H1 (cell line): Measurements from ENCODE around the gene ITSN1. TPM values are rescaled to one million over a fixed set of nuclear protein-coding genes. Genes with fewer than 3 reads are reported as not detected.

Experiments
- CTCF ChIA-PET: fragments of 300-600 bp; sonication (Branson Sonifier 250); formaldehyde crosslinking; loops from one replicate; lab custom pipeline; 2021; ENCODE audit not compliant: partially characterized antibody; lab: Charles Lee
- POLR2A ChIA-PET: fragments of 300-600 bp; sonication (Branson Sonifier 250); formaldehyde crosslinking; loops from one replicate; lab custom pipeline; 2021; ENCODE audit warnings: inconsistent platforms; ENCODE audit not compliant: partially characterized antibody; lab: Charles Lee
- DNase-seq, 2 experiments: peaks; one replicate each; pipeline versions ENCODE4 v3.0.0 to v3.0.0-alpha.2; 2010 to 2022; ENCODE audit warnings: low spot score in 2 of 2, low read depth in 1 of 2, mixed read lengths in 1 of 2
- FAIRE-seq: peaks from 2 replicates; lab custom pipeline; 2011; peaks lifted over from hg19 to GRCh38; lab: Jason Lieb, UNC
- H2AFZ ChIP-seq: 2 replicates; pipeline ENCODE4 v1.8.1; 2012; ENCODE audit warnings: low read length, inconsistent platforms
- H2AK5ac ChIP-seq: 2 replicates; pipeline ENCODE4 v1.6.1; 2013; ENCODE audit warnings: low read depth, low read length
- H2BK120ac ChIP-seq: replicated peaks from 2 replicates; pipeline ENCODE3; 2013; ENCODE audit warnings: low read depth, low read length, inconsistent platforms
- H2BK12ac ChIP-seq: 2 replicates; pipeline ENCODE4 v1.6.1; 2013; ENCODE audit warnings: low read depth, low read length
- H2BK15ac ChIP-seq: 2 replicates; pipeline ENCODE4 v1.6.1; 2013; ENCODE audit warnings: low read length
- H2BK20ac ChIP-seq: 2 replicates; pipeline ENCODE4 v1.6.1; 2013; ENCODE audit warnings: low read length
- H2BK5ac ChIP-seq: 2 replicates; pipeline ENCODE4 v1.6.1; 2013; ENCODE audit warnings: low read depth, low read length
- H3K14ac ChIP-seq: 2 replicates; pipeline ENCODE4 v1.6.1; 2013; ENCODE audit warnings: inconsistent platforms; ENCODE audit not compliant: insufficient read length
- H3K18ac ChIP-seq: 2 replicates; pipeline ENCODE4 v1.6.1; 2013; ENCODE audit warnings: low read length; ENCODE audit errors: extremely low read depth
- H3K23ac ChIP-seq: 2 replicates; pipeline ENCODE4 v1.6.1; 2013; ENCODE audit warnings: inconsistent platforms; ENCODE audit not compliant: insufficient read length
- H3K23me2 ChIP-seq: 2 replicates; pipeline ENCODE4 v1.6.1; 2013; ENCODE audit warnings: low read depth, low read length
- H3K27ac ChIP-seq: 2 replicates; pipeline ENCODE4 v1.6.1; 2011; ENCODE audit warnings: low read depth, low read length, inconsistent platforms
- H3K27me3 ChIP-seq, 4 experiments: replicated peaks in 1 of 4; 1 replicate in 1 of 4; 2 replicates in 3 of 4; pipeline versions ENCODE4 v1.6.1 to v1.8.1; 2011 to 2013; ENCODE audit warnings: low read length in 3 of 4, mild to moderate bottlenecking in 3 of 4, inconsistent platforms in 2 of 4, mixed read lengths in 2 of 4, moderate library complexity in 1 of 4; ENCODE audit not compliant: control insufficient read depth in 3 of 4, insufficient read depth in 3 of 4; ENCODE audit errors: extremely low read depth in 1 of 4
- H3K36me3 ChIP-seq, 4 experiments: 2 replicates each; pipeline versions ENCODE4 v1.6.1 to v1.8.1; 2011 to 2013; ENCODE audit warnings: mild to moderate bottlenecking in 4 of 4, low read length in 3 of 4, moderate library complexity in 2 of 4, control low read depth in 1 of 4, inconsistent platforms in 1 of 4; ENCODE audit not compliant: insufficient read depth in 4 of 4, control insufficient read depth in 2 of 4
- H3K4ac ChIP-seq: replicated peaks from 2 replicates; pipeline ENCODE3; 2013; ENCODE audit warnings: low read length, low read depth, mixed read lengths, inconsistent platforms; ENCODE audit not compliant: insufficient read length
- H3K4me1 ChIP-seq, 4 experiments: replicated peaks in 1 of 4; 1 replicate in 1 of 4; 2 replicates in 3 of 4; pipeline versions ENCODE4 v1.6.1 to v1.8.1; 2011 to 2013; ENCODE audit warnings: low read length in 3 of 4, inconsistent platforms in 2 of 4, mixed read lengths in 1 of 4; ENCODE audit not compliant: insufficient read depth in 4 of 4, control insufficient read depth in 3 of 4
- H3K4me2 ChIP-seq, 2 experiments: 2 replicates each; pipeline versions ENCODE4 v1.6.1 to v1.8.1; 2011 to 2013; ENCODE audit warnings: low read depth in 2 of 2, low read length in 2 of 2, control low read depth in 1 of 2, inconsistent platforms in 1 of 2, mild to moderate bottlenecking in 1 of 2; ENCODE audit not compliant: insufficient read depth in 1 of 2
- H3K4me3 ChIP-seq, 4 experiments: fragments of 200-600, 300-600 bp in 1 of 4; sonication (generic), shearing (Covaris generic), sonication (Bioruptor Twin) in 1 of 4; 2 replicates each; pipeline versions ENCODE4 v1.5.1 to v1.8.1; 2011 to 2016; ENCODE audit warnings: low read length in 4 of 4, low read depth in 3 of 4, control low read depth in 2 of 4, inconsistent platforms in 2 of 4, mild to moderate bottlenecking in 2 of 4, mixed read lengths in 1 of 4, moderate library complexity in 1 of 4; ENCODE audit not compliant: insufficient read depth in 2 of 4; ENCODE audit errors: extremely low read depth in 1 of 4
- H3K56ac ChIP-seq: replicated peaks from 2 replicates; pipeline ENCODE3; 2013; ENCODE audit warnings: low read depth, mild to moderate bottlenecking, mixed read lengths, low read length, inconsistent platforms; ENCODE audit not compliant: insufficient read length
- H3K79me1 ChIP-seq: 2 replicates; pipeline ENCODE4 v1.6.1; 2013; ENCODE audit warnings: low read depth, low read length, control low read depth
- H3K79me2 ChIP-seq, 2 experiments: 2 replicates each; pipeline versions ENCODE4 v1.6.1 to v1.8.1; 2012 to 2013; ENCODE audit warnings: low read length in 2 of 2, mild to moderate bottlenecking in 2 of 2, inconsistent platforms in 1 of 2; ENCODE audit not compliant: insufficient read depth in 2 of 2, control insufficient read depth in 1 of 2
- H3K9ac ChIP-seq, 4 experiments: replicated peaks in 1 of 4; 1 replicate in 1 of 4; 2 replicates in 3 of 4; pipeline versions ENCODE4 v1.6.1 to v1.8.1; 2011 to 2013; ENCODE audit warnings: low read depth in 3 of 4, low read length in 3 of 4, control low read depth in 2 of 4, mild to moderate bottlenecking in 2 of 4, moderate library complexity in 2 of 4, inconsistent platforms in 1 of 4; ENCODE audit errors: extremely low read depth in 1 of 4
- H3K9me3 ChIP-seq, 2 experiments: 2 replicates each; pipeline versions ENCODE4 v1.6.1 to v1.8.1; 2012 to 2013; ENCODE audit warnings: mild to moderate bottlenecking in 2 of 2, moderate library complexity in 2 of 2, control low read depth in 1 of 2, inconsistent platforms in 1 of 2, low read depth in 1 of 2, low read length in 1 of 2, mixed read lengths in 1 of 2; ENCODE audit not compliant: insufficient read depth in 2 of 2
- H4K20me1 ChIP-seq, 2 experiments: replicated peaks in 1 of 2; 2 replicates each; pipeline versions ENCODE3 to v1.8.1; 2011 to 2013; ENCODE audit warnings: inconsistent platforms in 2 of 2, low read length in 2 of 2, mild to moderate bottlenecking in 1 of 2; ENCODE audit not compliant: insufficient read depth in 2 of 2, control insufficient read depth in 1 of 2
- H4K5ac ChIP-seq: 2 replicates; pipeline ENCODE4 v1.6.1; 2013; ENCODE audit warnings: low read length, low read depth, mixed read lengths, inconsistent platforms; ENCODE audit not compliant: insufficient read length
- H4K8ac ChIP-seq: 2 replicates; pipeline ENCODE4 v1.8.0; 2013; ENCODE audit warnings: mild to moderate bottlenecking, moderate library complexity, low read length, inconsistent platforms; ENCODE audit not compliant: insufficient read depth; ENCODE audit errors: extremely low read depth
- H4K91ac ChIP-seq: replicated peaks from 2 replicates; pipeline ENCODE3; 2013; ENCODE audit warnings: low read length, mixed read lengths, inconsistent platforms; ENCODE audit not compliant: insufficient read length
- CTCF ChIP-seq, 3 experiments: IDR thresholded peaks; 1 replicate in 2 of 3; 2 replicates in 1 of 3; pipeline versions ENCODE4 v1.5.1 to v1.6.1; 2011; ENCODE audit warnings: low read length in 3 of 3, mild to moderate bottlenecking in 3 of 3, inconsistent platforms in 2 of 3, low read depth in 1 of 3, moderate library complexity in 1 of 3; ENCODE audit not compliant: insufficient read depth in 1 of 3; ENCODE audit errors: control extremely low read depth in 1 of 3
- POLR2AphosphoS5 ChIP-seq: IDR thresholded peaks from 2 replicates; pipeline ENCODE4 v1.6.1; 2011; ENCODE audit warnings: low read depth, low read length
- POU5F1 ChIP-seq: IDR thresholded peaks from 2 replicates; pipeline ENCODE4 v1.6.1; 2011; ENCODE audit warnings: low read depth, mild to moderate bottlenecking, low read length, moderate library complexity
- SIRT6 ChIP-seq: IDR thresholded peaks from one replicate; pipeline ENCODE4 v1.7.1; 2012; ENCODE audit warnings: low read length, inconsistent platforms
- SRF ChIP-seq: IDR thresholded peaks from 2 replicates; pipeline ENCODE4 v1.6.1; 2011; ENCODE audit warnings: mild to moderate bottlenecking, low read depth, low read length, moderate library complexity
- TBP ChIP-seq: IDR thresholded peaks from 2 replicates; pipeline ENCODE4 v1.6.1; 2011; ENCODE audit warnings: low read depth, low read length, improper control_type of control experiment
- WGBS, 2 experiments: shearing (Covaris generic) in 1 of 2; methylation state at CpG; one replicate each; pipeline versions ENCODE4 v1.1.6 to v1.1.7; 2013 to 2015; ENCODE audit warnings: low lambda C conversion rate in 2 of 2, mixed read lengths in 2 of 2, inconsistent platforms in 1 of 2, low coverage in 1 of 2, missing lambda C conversion rate in 1 of 2; ENCODE audit not compliant: insufficient replicate concordance in 2 of 2, insufficient coverage in 1 of 2, insufficient read length in 1 of 2; ENCODE audit errors: extremely low coverage in 1 of 2, missing lambda C conversion rate in 1 of 2; 5-methylcytosine and 5-hydroxymethylcytosine counted together
- polyA plus RNA-seq, 7 experiments: library from polyadenylated mRNA; depleted of rRNA in 3 of 7; stranded (reverse) in 5 of 7; unstranded in 2 of 7; fragments of >200 nt in 5 of 7; fragments of 200-250 nt in 2 of 7; gene quantifications; 1 replicate in 5 of 7; 2 replicates in 1 of 7; 4 replicates in 1 of 7; pipeline versions ENCODE4 v1.2.1 to v1.2.3, GENCODE V29; 2011 to 2013; ENCODE audit warnings: missing spikeins in 2 of 7, mixed read lengths in 2 of 7
- total RNA-seq: library from RNA; stranded (reverse); fragmentation: NEBNext Ultra II Directional; extraction: Animal tissue kit (Norgen Biotek cat#: 25700); gene quantifications from 2 replicates; pipeline ENCODE4 v1.2.1, GENCODE V29; 2021

The ITSN1 gene
- total and polyA plus RNA-seq, 2 of the 8 experiments (the other 6 are each of a cell fraction or from before 2014, with no cell fraction given) = 60.8 to 78.1 TPM

- TF ChIP-seq CTCF (IDR thresholded peaks at IDR 0.05; ENCODE audit: control extremely low read depth in 1 of 3, insufficient read depth in 1 of 3, low read depth in 1 of 3, low read length in 3 of 3) = no peak
- no peak for TF ChIP-seq POLR2AphosphoS5
- no peak for TF ChIP-seq SRF
- no peak for TF ChIP-seq TBP
- no peak for TF ChIP-seq SIRT6
- no peak for TF ChIP-seq POU5F1
- H2BK12ac ChIP-seq = no peak overlapping the region
- no peak overlapping the region for H3K14ac ChIP-seq
- H4K8ac ChIP-seq = no peak overlapping the region
- 87% methylated on average over 2 of the region's 2 CpGs; no CpG with 5 or more reads in 1 of the 2 experiments for WGBS, 2 experiments
- H3K4me1 ChIP-seq = no peaks in the 10 kb centered on the region
- no peak overlapping the region for H2BK5ac ChIP-seq
- H3K18ac ChIP-seq = no peak overlapping the region
- H2AK5ac ChIP-seq = no peak overlapping the region
- H2BK15ac ChIP-seq = no peak overlapping the region
- no peaks in the 10 kb centered on the region for H3K27me3 ChIP-seq
- H3K4ac ChIP-seq = no peak overlapping the region
- no peak for DNase-seq
- H3K36me3 ChIP-seq = peaks cover 2 to 36% (median 18%) of the 10 kb centered on the region in 4 experiments; a peak in 7 of 8 replicates
- no peak overlapping the region for H3K4me2 ChIP-seq
- no peaks in the 10 kb centered on the region for H3K9me3 ChIP-seq
- H3K9ac ChIP-seq = no peak overlapping the region
- peaks cover 0 to 25% of the 10 kb centered on the region in 2 experiments; a peak in 3 of 4 replicates for H3K79me2 ChIP-seq
- no peak overlapping the region for H2BK120ac ChIP-seq
- H2BK20ac ChIP-seq = no peak overlapping the region
- H4K20me1 ChIP-seq = peaks cover 0 to 1% of the 10 kb centered on the region in 2 experiments
- no peak overlapping the region for H4K5ac ChIP-seq
- H2AFZ ChIP-seq = no peak overlapping the region
- no peak overlapping the region for H3K56ac ChIP-seq
- 0 out of 2 replicates have a peak, but pooled peaks cover 2% of the 10 kb centered on the region for H3K79me1 ChIP-seq
- H3K23ac ChIP-seq = no peak overlapping the region
- no peak overlapping the region for H4K91ac ChIP-seq
- ChIA-PET CTCF (interaction anchor here (0.6 kb wide), 1 partner anchor 132 kb away, joined by 4 read pairs; no protein-coding TSS in a partner anchor), POLR2A (no interaction called here)
- no peak for FAIRE-seq
- no peak overlapping the region for H3K4me3 ChIP-seq
- no peak overlapping the region for H3K27ac ChIP-seq
- no peaks in the 10 kb centered on the region for H3K23me2 ChIP-seq
Observed at GRCh38 chr21:33721081-33721480, 78.8 kb downstream of the ITSN1 start.
